Measurements from ENCODE around the gene C14orf93.

The C14orf93 gene

GRCh38 chr14:23013054-23013748 is 3.3 kb upstream of the C14orf93 start:
- H3K9me3 ChIP-seq (ENCODE audit: control extremely low read depth in 1 of 5, control insufficient read depth in 4 of 5, insufficient read depth in 2 of 5, low read depth in 1 of 5, low read length in 4 of 5): no peaks in the 10 kb centered on the region
- no peak overlapping the region for H3K27ac ChIP-seq (ENCODE audit: insufficient read depth in 1 of 2, low read depth in 1 of 2, low read length in 2 of 2, poor library complexity in 1 of 2, severe bottlenecking in 2 of 2)
- no peak for DNase-seq
- peaks cover 5 to 15% (median 12%) of the 10 kb centered on the region in 4 experiments for H3K4me1 ChIP-seq (ENCODE audit: control extremely low read depth in 1 of 4, control insufficient read depth in 4 of 4, insufficient read depth in 4 of 4, low read length in 3 of 4)
- no peaks in the 10 kb centered on the region for H3K36me3 ChIP-seq (ENCODE audit: control insufficient read depth in 4 of 4, insufficient read depth in 4 of 4, low read length in 3 of 4)
- CTCF ChIA-PET: interaction anchor here (0.5 to 3.1 kb wide), 8 partner anchors 10 to 700 kb away, joined by 3 to 13 read pairs (median 4); partner anchors contain the start of gene CDH24
- POLR2A ChIA-PET: interaction anchor here (0.6 to 1.1 kb wide), 2 partner anchors 18 to 35 kb away, joined by 3 to 4 read pairs; no protein-coding TSS in a partner anchor
- WGBS (ENCODE audit: insufficient coverage): 94% methylated on average over 6 of the region's 6 CpGs
- no peaks in the 10 kb centered on the region for H3K27me3 ChIP-seq (replicated peaks in 2 of 5; ENCODE audit: control insufficient read depth in 4 of 5, insufficient read depth in 5 of 5, low read length in 4 of 5)
- H3K4me3 ChIP-seq (ENCODE audit: control insufficient read depth in 1 of 7, extremely low read depth in 1 of 7, insufficient read depth in 4 of 7, low read depth in 2 of 7, low read length in 6 of 7): no peak overlapping the region

DNA sequence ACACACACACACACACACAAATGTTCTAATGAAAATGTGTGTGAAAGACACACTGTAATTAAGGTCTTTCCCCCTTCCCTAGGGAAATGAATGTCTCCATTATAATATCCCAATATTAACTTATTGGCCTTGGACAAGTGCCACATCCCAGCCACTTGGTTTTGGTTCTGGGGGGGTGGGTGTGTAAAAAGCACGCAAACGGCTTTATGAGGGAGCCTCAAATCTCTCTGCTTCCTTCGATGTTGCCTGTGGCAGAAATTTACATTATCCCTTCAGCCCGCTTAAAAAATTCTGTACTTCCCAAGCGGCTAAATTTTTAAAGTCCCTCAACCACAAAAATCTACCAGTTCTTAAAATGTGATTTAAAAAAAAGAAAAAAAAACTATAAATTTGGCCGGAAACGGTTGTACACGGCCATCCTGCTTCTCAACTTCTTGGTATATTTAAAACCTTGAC is 432 bp downstream of the C14orf93 start:
- H3K36me3 ChIP-seq (ENCODE audit: control insufficient read depth in 4 of 4, insufficient read depth in 4 of 4, low read length in 3 of 4): no peaks in the 10 kb centered on the region
- no peak for DNase-seq
- H3K9me3 ChIP-seq (ENCODE audit: control extremely low read depth in 1 of 5, control insufficient read depth in 4 of 5, insufficient read depth in 2 of 5, low read depth in 1 of 5, low read length in 4 of 5): no peaks in the 10 kb centered on the region
- H3K27me3 ChIP-seq (replicated peaks in 2 of 5; ENCODE audit: control insufficient read depth in 4 of 5, insufficient read depth in 5 of 5, low read length in 4 of 5): no peaks in the 10 kb centered on the region
- peak overlapping the region in 6 of 7 experiments; percentile 64 to 94 (median 84) for H3K4me3 ChIP-seq (ENCODE audit: control insufficient read depth in 1 of 7, extremely low read depth in 1 of 7, insufficient read depth in 4 of 7, low read depth in 2 of 7, low read length in 6 of 7)
- H3K27ac ChIP-seq (ENCODE audit: insufficient read depth in 1 of 2, low read depth in 1 of 2, low read length in 2 of 2, poor library complexity in 1 of 2, severe bottlenecking in 2 of 2): peak overlapping the region; percentile 58 to 87
- WGBS (ENCODE audit: insufficient coverage): no CpG with 5 or more reads among the region's 8 CpGs
- CTCF ChIA-PET: interaction anchor here (3.9 to 4.1 kb wide), 2 partner anchors 14 to 48 kb away, joined by 41 to 47 read pairs; partner anchors contain the start of gene CDH24
- peaks cover 8 to 34% (median 28%) of the 10 kb centered on the region in 4 experiments for H3K4me1 ChIP-seq (ENCODE audit: control extremely low read depth in 1 of 4, control insufficient read depth in 4 of 4, insufficient read depth in 4 of 4, low read length in 3 of 4)
- POLR2A ChIA-PET: no interaction called here

DNA sequence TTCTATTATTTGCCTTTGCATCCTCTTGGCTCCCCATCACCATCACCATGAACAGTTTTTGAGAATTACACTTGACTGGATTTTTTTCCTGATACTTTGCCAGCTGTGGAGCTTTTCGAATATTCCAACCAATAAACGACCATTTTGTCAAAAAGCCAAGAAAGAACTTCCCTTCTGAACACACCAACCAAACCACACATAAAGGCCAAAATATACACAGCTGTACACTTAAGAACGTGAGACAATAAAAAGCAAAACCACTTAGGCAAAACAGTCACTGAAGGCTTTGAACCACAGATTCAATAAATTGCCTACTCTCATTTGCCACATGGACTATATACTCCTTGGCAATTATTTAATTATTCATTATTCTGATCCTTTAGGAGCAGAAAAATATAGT is 1.1 kb downstream of the C14orf93 start:
- CTCF ChIA-PET: interaction anchor here (1.6 to 4.1 kb wide), 4 partner anchors 13 to 48 kb away, joined by 3 to 47 read pairs (median 28); partner anchors contain the start of genes CDH24 and PSMB5
- peak in 2 of 3 donors; percentile 30 to 61 for DNase-seq
- no peaks in the 10 kb centered on the region for H3K9me3 ChIP-seq (ENCODE audit: control extremely low read depth in 1 of 5, control insufficient read depth in 4 of 5, insufficient read depth in 2 of 5, low read depth in 1 of 5, low read length in 4 of 5)
- POLR2A ChIA-PET: no interaction called here
- no peaks in the 10 kb centered on the region for H3K36me3 ChIP-seq (ENCODE audit: control insufficient read depth in 4 of 4, insufficient read depth in 4 of 4, low read length in 3 of 4)
- WGBS (ENCODE audit: insufficient coverage): 0% methylated on average over 3 of the region's 3 CpGs
- peak overlapping the region in 5 of 7 experiments; percentile 2 to 94 (median 35) for H3K4me3 ChIP-seq (ENCODE audit: control insufficient read depth in 1 of 7, extremely low read depth in 1 of 7, insufficient read depth in 4 of 7, low read depth in 2 of 7, low read length in 6 of 7)
- no peaks in the 10 kb centered on the region for H3K27me3 ChIP-seq (replicated peaks in 2 of 5; ENCODE audit: control insufficient read depth in 4 of 5, insufficient read depth in 5 of 5, low read length in 4 of 5)
- peaks cover 8 to 34% (median 28%) of the 10 kb centered on the region in 4 experiments for H3K4me1 ChIP-seq (ENCODE audit: control extremely low read depth in 1 of 4, control insufficient read depth in 4 of 4, insufficient read depth in 4 of 4, low read length in 3 of 4)
- H3K27ac ChIP-seq (ENCODE audit: insufficient read depth in 1 of 2, low read depth in 1 of 2, low read length in 2 of 2, poor library complexity in 1 of 2, severe bottlenecking in 2 of 2): peak overlapping the region in 1 of 2 experiments; percentile 87

DNA sequence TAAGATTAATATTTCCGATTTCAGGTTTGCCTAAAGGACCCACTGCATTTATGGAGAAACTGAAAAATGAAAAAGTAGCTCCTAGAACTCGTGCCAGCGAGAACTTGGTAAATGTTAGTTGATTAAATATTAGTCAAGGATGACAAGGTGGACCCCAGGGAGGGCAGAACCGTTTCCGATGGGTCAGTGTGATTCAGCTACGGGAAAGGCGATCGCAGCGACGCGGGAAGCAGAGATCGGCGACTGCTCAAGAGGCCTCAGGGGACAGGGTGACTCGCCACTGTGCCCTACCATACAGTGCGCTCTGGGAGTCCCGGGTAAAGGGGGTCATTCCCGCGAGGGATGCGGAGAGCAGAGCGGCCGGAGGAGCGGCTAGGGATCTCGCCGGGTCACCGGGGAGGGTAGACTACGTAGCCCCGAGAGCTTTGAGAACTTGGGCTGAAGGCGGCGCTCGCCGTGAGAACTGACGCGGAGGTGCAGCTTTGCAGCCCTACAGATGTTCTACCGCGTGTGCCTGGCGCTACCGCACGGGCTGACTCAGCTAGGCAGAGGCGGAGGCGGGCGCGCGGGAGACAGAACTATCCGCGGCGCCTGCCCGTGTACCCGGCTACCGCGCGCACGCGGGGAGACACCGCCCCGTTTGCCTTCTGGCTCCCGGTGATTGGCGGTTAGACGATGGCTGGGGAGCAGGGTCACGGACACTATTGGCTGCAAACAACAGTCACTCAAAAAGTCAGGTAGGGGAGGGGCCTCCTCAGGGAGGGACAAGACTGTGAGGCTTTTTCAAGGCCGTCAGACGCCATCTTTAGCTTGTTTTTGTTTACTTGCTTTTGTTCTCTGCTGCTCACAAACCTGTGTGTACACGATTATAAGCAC is 3.2 kb downstream of the C14orf93 start:
- WGBS (ENCODE audit: insufficient coverage): under 1% methylated on average over 59 of the region's 62 CpGs
- Histone ChIP-seq H3K27ac (ENCODE audit: insufficient read depth in 1 of 2, low read depth in 1 of 2, low read length in 2 of 2, poor library complexity in 1 of 2, severe bottlenecking in 2 of 2) (peak overlapping the region; percentile 89 to 95), H3K4me1 (ENCODE audit: control extremely low read depth in 1 of 4, control insufficient read depth in 4 of 4, insufficient read depth in 4 of 4, low read length in 3 of 4) (peaks cover 8 to 34% (median 28%) of the 10 kb centered on the region in 4 experiments), H3K27me3 (replicated peaks in 2 of 5; ENCODE audit: control insufficient read depth in 4 of 5, insufficient read depth in 5 of 5, low read length in 4 of 5) (no peaks in the 10 kb centered on the region), H3K4me3 (ENCODE audit: control insufficient read depth in 1 of 7, extremely low read depth in 1 of 7, insufficient read depth in 4 of 7, low read depth in 2 of 7, low read length in 6 of 7) (peak overlapping the region; percentile 47 to 92 (median 86)), H3K36me3 (ENCODE audit: control insufficient read depth in 4 of 4, insufficient read depth in 4 of 4, low read length in 3 of 4) (no peaks in the 10 kb centered on the region), H3K9me3 (ENCODE audit: control extremely low read depth in 1 of 5, control insufficient read depth in 4 of 5, insufficient read depth in 2 of 5, low read depth in 1 of 5, low read length in 4 of 5) (no peaks in the 10 kb centered on the region)
- POLR2A ChIA-PET: interaction anchor here (0.6 to 1.5 kb wide), 5 partner anchors 10 to 65 kb away, joined by 3 to 7 read pairs (median 3); no protein-coding TSS in a partner anchor
- CTCF ChIA-PET: interaction anchor here (0.7 to 4.1 kb wide), 29 partner anchors 8 to 180 kb away, joined by 3 to 47 read pairs (median 4); partner anchors contain the start of genes AJUBA, CDH24, PSMB11 and PSMB5
- peak; percentile 98 to 99 (median 99) for DNase-seq

GRCh38 chr14:23006188-23006534 is 3.8 kb downstream of the C14orf93 start:
- H3K4me3 ChIP-seq (ENCODE audit: control insufficient read depth in 1 of 7, extremely low read depth in 1 of 7, insufficient read depth in 4 of 7, low read depth in 2 of 7, low read length in 6 of 7): peak overlapping the region in 6 of 7 experiments; percentile 47 to 92 (median 88)
- H3K27ac ChIP-seq (ENCODE audit: insufficient read depth in 1 of 2, low read depth in 1 of 2, low read length in 2 of 2, poor library complexity in 1 of 2, severe bottlenecking in 2 of 2): peak overlapping the region; percentile 89 to 95
- H3K4me1 ChIP-seq (ENCODE audit: control extremely low read depth in 1 of 4, control insufficient read depth in 4 of 4, insufficient read depth in 4 of 4, low read length in 3 of 4): peaks cover 8 to 34% (median 28%) of the 10 kb centered on the region in 4 experiments
- no peaks in the 10 kb centered on the region for H3K27me3 ChIP-seq (replicated peaks in 2 of 5; ENCODE audit: control insufficient read depth in 4 of 5, insufficient read depth in 5 of 5, low read length in 4 of 5)
- H3K9me3 ChIP-seq (ENCODE audit: control extremely low read depth in 1 of 5, control insufficient read depth in 4 of 5, insufficient read depth in 2 of 5, low read depth in 1 of 5, low read length in 4 of 5): no peaks in the 10 kb centered on the region
- POLR2A ChIA-PET: interaction anchor here (1.3 to 1.5 kb wide), 2 partner anchors 10 to 11 kb away, joined by 4 to 7 read pairs; no protein-coding TSS in a partner anchor
- no peaks in the 10 kb centered on the region for H3K36me3 ChIP-seq (ENCODE audit: control insufficient read depth in 4 of 4, insufficient read depth in 4 of 4, low read length in 3 of 4)
- WGBS (ENCODE audit: insufficient coverage): 67% methylated on average over 3 of the region's 5 CpGs
- CTCF ChIA-PET: interaction anchor here (0.6 to 4.1 kb wide), 21 partner anchors 9 to 183 kb away, joined by 3 to 47 read pairs (median 4); partner anchors contain the start of genes AJUBA, CDH24 and PSMB11
- no peak for DNase-seq

- Histone ChIP-seq H3K27me3 (replicated peaks in 2 of 5; ENCODE audit: control insufficient read depth in 4 of 5, insufficient read depth in 5 of 5, low read length in 4 of 5) (no peaks in the 10 kb centered on the region), H3K27ac (ENCODE audit: insufficient read depth in 1 of 2, low read depth in 1 of 2, low read length in 2 of 2, poor library complexity in 1 of 2, severe bottlenecking in 2 of 2) (peak overlapping the region; percentile 89 to 95), H3K9me3 (ENCODE audit: control extremely low read depth in 1 of 5, control insufficient read depth in 4 of 5, insufficient read depth in 2 of 5, low read depth in 1 of 5, low read length in 4 of 5) (no peaks in the 10 kb centered on the region), H3K4me1 (ENCODE audit: control extremely low read depth in 1 of 4, control insufficient read depth in 4 of 4, insufficient read depth in 4 of 4, low read length in 3 of 4) (peaks cover 8 to 34% (median 28%) of the 10 kb centered on the region in 4 experiments), H3K4me3 (ENCODE audit: control insufficient read depth in 1 of 7, extremely low read depth in 1 of 7, insufficient read depth in 4 of 7, low read depth in 2 of 7, low read length in 6 of 7) (peak overlapping the region in 5 of 7 experiments; percentile 77 to 92 (median 89)), H3K36me3 (ENCODE audit: control insufficient read depth in 4 of 4, insufficient read depth in 4 of 4, low read length in 3 of 4) (no peaks in the 10 kb centered on the region)
- 56% methylated on average over 2 of the region's 3 CpGs for WGBS (ENCODE audit: insufficient coverage)
- CTCF ChIA-PET: interaction anchor here (0.6 to 34.1 kb wide), 16 partner anchors 10 to 183 kb away, joined by 3 to 933 read pairs (median 8); partner anchors contain the start of genes AJUBA, CDH24 and PSMB11
- DNase-seq: peak in 2 of 3 donors; percentile 17 to 35
- POLR2A ChIA-PET: no interaction called here
These were observed 4.3 kb downstream of the C14orf93 start for GRCh38 chr14:23005451-23006187.

All from common myeloid progenitor, CD34-positive (primary cell).